Measurements from ENCODE around the gene CCDC88B.
A peak's percentile ranks its signal among the peaks of the same experiment; 100 is the strongest.

CCDC88B gene

DNA sequence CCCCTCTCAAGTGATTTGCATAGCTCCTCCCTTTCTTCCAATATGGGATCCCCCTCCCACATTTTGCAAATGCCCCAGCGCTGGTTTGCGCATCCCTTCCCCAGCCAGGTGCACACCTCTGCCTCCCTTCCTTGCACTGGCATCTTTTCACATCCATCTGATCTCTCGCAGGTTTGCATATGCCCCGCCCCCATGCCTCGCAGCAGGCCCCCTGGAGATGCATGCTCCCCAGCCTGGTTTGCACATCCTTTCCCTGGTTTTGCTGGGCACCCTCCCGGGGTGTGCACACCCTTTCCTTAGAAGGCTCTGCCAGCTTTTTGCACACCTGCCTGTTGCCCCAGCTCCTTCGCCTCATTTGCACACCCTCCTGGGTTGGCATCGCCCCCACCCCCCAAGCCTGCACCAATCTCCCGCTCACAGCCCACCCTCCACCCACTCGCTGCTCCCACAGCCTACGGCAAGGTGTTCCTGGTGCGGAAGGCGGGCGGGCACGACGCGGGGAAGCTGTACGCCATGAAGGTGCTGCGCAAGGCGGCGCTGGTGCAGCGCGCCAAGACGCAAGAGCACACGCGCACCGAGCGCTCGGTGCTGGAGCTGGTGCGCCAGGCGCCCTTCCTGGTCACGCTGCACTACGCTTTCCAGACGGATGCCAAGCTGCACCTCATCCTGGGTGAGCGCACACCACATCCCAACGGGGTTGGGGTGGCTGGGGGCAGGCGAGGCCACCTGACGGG lies 19.9 kb downstream of the CCDC88B start:
- DNase-seq (ENCODE audit: low spot score): no peak

DNA sequence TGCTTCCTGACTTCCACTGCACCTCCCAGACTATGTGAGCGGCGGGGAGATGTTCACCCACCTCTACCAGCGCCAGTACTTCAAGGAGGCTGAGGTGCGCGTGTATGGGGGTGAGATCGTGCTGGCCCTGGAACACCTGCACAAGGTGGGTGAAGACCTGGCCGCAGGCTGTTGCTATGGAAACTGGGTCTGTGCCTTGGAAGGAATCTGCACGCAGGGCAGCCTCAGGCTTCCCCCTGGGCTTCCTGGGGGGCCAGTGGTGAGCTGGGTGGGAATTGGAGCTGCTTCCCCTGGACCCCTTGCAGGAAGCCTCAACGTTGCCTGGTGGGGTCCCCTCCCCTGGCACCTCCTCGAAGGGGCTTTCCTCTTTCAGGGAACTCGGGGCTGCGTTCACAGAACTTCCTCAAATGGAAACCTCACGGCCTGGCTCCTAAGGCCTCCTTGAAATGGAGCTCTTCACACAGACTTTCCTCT lies 20.5 kb downstream of the CCDC88B start:
- no peak for DNase-seq (ENCODE audit: low spot score)

DNA sequence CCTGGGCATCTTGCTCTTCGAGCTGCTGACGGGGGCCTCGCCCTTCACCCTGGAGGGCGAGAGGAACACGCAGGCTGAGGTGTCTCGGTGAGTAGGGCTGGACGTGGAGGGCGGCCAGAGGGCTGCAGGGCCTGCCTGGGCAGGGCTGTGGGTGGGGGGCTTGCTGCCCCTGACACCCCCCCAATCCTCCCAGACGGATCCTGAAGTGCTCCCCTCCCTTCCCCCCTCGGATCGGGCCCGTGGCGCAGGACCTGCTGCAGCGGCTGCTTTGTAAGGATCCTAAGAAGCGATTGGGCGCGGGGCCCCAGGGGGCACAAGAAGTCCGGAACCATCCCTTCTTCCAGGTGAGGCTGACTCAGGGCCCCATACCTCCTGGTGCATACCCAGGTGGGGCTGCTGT lies 21.7 kb downstream of the CCDC88B start:
- DNase-seq (ENCODE audit: low spot score): no peak

DNA sequence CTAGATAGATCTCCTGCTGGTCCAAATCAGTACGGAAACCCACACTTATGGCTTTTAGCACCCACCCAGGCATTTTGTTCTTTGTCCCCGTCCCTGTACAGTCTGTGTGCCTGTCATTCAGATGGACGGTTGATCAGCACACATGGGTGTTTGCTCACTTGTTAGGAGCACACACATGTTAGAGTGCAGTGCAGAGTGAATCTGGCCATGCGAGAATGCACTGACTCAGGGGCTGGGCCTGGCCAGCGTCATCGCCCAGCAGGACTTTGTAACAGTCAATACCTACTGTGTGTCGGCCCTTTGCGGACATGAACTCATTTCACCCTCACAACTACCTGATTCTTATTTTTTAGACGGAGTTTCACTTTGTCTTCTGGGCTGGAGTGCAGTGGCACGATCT lies 22.3 kb downstream of the CCDC88B start:
- DNase-seq (ENCODE audit: low spot score): no peak

DNA sequence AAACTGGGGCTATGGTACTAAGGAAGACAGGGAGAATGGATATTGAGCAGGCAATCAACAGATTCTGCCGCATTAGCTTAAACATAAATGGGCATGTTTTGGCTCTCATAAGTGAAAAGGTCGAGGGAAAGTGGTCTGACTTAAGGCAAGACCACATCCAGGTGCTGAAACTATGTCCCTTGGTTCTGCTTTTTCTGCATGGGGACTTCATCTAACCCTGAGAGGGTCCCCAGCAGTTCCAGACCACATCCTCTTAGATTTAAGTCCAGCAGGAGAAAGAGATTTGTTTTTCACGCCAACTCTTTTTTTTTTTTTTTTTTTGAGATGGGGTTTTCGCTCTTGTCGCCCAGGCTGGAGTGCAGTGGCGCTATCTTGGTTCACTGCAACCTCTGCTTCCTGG lies 24.4 kb downstream of the CCDC88B start:
- DNase-seq (ENCODE audit: low spot score): no peak

DNA sequence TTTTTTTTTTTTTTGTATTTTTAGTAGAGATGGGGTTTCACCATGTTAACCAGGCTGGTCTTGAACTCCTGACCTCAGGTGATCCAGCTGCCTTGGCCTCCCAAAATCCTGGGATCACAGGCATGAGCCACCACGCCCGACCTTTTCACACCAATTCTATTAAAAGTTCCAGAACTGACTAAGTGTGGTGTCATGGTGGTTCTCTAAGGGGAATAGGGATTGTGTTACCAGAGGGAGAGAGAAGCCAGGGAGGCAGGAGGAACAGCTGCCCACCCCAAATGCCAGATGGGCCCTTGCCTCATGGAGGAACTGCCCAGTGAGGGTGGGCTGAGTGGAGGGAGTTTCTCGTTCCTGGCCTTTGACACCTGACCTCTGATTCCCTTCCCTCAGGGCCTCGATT lies 24.9 kb downstream of the CCDC88B start:
- DNase-seq (ENCODE audit: low spot score): no peak

DNA sequence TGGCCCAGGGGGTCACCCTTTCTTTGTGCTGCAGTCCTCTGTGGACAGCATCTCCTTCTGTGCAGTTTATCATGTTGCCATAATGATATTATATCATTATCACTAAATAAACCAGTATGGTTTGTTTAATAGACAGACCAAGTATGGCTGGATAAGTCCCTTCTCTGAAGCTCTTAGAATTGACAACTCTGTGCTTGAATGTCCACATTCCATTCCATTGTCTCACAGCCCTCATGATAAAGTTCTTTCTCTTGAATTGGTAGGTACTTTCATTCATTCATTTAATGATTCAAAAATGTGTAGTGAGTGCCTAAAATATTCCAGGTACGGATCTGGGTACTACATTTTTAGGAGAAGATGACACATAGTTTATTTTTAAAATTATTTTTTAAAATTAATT lies 26.7 kb downstream of the CCDC88B start:
- DNase-seq (ENCODE audit: low spot score): peak; percentile 34

DNA sequence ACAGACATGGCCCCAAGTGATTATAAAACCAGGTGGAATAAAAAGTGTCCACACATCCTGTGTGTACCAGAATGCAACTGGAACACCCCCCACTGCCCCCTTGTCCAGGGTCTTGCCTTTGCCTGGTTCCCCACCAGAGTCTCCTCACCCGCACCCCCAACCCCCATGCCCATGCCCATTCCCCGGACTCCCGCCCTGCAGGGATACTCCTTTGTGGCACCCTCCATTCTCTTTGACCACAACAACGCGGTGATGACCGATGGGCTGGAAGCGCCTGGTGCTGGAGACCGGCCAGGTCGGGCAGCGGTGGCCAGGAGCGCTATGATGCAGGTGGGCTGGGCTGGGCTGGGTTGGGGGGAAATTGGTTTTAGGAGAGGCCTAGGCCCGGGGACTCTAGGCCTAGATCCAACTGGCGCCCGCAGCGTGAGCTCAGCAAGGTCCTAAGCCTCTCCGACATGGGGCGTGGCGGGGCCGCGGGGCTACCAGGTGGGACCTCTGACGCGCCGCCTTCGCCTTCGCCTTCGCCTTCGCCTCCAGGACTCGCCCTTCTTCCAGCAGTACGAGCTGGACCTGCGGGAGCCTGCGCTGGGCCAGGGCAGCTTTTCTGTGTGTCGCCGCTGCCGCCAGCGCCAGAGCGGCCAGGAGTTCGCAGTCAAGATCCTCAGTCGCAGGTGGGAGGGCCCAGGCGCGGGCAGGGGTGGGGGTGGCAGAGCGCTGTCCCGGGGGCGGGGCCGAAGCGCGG lies 28.1 kb downstream of the CCDC88B start:
- no peak for DNase-seq (ENCODE audit: low spot score)

DNA sequence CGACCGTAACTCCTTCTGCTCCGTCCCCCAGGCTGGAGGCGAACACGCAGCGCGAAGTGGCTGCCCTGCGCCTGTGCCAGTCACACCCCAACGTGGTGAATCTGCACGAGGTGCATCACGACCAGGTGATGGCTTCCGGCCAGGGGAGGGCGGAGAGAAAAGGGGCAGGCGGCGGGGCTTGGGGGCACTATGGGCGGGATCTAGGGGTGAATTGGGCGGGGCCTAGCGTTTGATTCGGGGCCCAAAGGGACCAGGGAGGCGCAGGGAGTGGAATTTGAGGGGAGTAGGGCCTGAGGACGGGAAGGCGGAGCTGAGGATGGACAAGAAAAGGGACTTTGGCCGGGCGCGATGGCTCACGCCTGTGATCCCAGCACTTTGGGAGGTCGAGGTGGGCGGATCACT lies 28.7 kb downstream of the CCDC88B start:
- no peak for DNase-seq (ENCODE audit: low spot score)

DNA sequence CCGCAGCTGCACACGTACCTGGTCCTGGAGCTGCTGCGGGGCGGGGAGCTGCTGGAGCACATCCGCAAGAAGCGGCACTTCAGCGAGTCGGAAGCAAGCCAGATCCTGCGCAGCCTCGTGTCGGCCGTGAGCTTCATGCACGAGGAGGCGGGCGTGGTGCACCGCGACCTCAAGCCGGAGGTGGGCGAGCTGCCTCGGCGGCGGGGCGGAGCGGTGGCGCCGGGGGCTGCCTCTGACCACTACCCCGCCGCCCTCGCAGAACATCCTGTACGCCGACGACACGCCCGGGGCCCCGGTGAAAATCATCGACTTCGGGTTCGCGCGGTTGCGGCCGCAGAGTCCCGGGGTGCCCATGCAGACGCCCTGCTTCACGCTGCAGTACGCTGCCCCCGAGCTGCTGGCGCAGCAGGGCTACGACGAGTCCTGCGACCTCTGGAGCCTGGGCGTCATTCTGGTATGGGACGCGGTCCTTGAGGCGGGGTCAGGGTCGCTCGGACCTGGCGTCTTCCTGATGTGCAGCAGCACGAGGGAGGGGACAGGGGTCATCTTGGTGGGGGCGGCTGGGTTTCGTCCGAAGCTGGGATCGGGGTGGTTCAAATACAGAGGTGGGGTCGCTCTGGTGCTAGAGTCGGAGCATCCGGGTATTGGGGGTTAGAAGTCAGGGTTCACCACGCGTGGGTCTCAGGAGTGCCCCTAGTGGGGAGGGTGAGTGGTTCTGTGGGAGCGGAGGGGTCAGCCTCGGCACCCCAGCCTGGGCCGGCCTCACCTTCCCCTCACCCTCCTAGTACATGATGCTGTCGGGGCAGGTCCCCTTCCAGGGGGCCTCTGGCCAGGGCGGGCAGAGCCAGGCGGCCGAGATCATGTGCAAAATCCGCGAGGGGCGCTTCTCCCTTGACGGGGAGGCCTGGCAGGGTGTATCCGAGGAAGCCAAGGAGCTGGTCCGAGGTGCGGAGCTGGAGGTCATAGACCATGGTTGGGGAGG lies 29.7 kb downstream of the CCDC88B start:
- DNase-seq (ENCODE audit: low spot score): no peak

DNA sequence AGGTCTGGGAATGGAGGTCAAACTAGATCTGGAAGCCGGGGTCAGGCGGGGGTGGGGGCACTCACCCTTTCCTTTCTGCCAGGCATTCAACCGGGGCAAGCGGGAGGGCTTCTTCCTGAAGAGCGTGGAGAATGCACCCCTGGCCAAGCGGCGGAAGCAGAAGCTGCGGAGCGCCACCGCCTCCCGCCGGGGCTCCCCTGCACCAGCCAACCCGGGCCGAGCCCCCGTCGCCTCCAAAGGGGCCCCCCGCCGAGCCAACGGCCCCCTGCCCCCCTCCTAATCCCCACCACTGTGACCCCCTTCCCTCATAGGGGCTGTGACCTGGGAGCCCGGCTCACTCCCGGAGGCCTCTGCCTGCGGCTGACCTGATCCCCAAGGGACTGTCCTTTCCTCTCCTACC lies 31.2 kb downstream of the CCDC88B start:
- no peak for DNase-seq (ENCODE audit: low spot score)

DNA sequence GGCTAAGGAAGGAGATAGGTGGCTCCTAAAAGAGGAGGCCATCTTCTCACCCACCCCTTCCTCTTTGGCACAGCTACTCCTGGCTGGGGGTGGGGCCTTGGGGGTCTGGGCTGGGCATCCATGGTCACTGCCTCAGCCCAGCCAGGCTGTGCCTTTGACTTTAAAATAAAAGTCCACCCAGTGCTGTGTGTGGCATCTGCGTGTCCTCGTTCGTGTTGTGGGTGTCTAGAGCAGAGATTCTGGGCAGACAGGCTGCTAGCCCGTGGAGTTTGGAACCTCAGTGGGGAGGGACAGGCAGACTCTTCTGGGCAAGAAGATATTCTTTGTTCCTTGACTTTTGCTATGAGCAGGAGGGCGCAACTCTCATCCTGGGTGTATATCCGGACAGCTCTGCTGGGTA lies 32.0 kb downstream of the CCDC88B start:
- DNase-seq (ENCODE audit: low spot score): no peak

DNA sequence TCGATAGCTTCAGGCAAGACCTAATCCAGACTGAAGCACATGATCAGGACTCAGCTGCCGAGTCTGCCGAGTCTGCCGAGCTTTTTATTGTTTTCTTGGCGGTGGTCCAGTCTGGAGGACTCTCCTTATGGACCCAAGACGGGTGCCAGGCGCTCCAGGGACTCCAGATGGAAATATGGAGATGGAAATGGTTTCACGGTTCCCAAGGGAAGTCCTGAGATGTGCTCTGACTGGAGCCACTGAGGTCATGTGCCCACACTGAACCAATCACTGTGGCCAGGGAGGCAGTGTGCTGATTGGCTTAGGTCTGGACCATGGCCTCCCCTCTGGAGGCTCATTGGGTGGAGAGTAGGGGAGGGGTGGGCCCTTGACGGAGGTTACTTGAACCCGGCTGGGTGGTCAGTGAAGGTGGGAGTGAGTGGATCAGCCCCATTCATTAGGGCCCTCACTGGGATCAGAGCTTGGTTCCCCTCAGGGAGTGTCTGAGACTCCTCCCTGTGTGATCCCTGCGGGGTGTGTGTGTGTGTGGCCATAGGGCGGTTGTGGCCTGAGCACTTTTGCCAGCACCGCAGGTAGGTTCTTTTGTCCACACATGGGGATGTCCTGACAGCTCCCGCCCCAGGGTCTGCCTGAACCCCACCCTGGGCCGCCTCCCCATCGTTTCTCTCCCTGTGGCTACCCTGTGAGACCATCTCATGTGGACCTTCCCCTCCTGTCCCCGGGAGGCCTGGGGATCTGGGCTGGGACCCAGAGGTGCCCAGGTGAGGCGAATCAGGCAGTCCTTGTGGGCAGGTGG lies 33.0 kb downstream of the CCDC88B start:
- peak; percentile 34 for DNase-seq (ENCODE audit: low spot score)

DNA sequence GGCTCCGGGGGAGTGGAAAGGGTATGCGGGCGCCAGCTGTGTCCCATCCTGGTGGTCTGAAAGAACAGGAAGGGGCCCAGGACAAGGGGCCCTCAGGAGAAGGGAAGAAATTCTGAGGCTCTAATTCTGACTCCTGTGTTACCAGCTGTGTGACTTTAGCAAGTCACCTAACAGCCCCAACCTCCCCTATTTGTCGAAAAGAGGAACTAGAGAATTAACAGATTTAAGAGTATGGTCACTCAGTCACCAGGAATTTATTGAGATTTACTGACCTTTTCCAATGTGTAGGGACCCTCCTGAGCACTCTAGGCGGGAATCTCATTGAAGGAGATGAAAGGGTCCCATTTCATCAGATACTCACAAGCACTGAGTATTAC lies 33.6 kb downstream of the CCDC88B start:
- DNase-seq (ENCODE audit: low spot score): no peak

DNA sequence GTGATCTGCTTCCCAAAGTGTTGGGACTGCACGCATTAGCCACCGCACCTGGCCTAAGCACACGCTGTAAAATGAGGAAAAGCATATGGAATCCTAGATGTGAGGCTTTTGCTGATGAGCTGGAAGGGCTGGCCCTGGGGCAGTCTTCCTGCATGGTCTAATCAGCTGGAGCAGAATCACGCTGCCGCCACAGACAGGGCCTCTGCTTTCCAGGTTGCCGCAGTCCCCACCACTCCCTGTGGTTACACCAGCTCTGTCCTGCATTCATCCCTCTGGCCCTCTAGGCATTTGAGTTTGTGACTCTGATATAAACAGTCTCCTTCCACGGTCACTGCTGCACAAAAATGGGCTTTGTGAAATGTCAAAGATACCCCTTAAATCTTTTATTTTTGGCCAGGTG lies 36.1 kb downstream of the CCDC88B start:
- DNase-seq (ENCODE audit: low spot score): no peak

DNA sequence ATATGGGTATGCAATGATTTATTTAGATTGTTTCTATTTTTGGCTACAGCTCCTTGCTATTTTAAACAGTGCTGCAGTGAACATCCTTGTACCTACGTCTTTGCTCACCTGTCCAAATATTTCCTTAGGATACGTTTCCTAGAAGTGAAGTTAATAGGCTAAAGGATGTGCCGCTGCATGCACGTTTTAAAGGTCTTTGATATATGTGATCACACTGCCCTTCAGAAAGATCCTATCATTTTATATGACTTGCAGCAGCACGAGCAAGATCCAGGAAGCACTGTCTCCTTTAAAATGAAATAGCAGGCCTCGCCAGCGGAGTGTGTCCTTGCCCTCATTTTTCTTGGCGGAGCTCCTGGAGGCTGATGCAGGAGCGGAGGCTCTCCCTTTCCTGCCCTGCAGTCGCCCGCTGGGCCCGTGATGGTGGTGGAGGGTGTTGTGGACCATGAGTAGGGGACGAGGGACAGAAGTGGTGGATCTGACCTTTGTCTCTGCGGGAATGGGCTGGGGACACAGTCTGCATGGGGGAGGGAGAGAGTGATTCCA lies 38.4 kb downstream of the CCDC88B start:
- DNase-seq (ENCODE audit: low spot score): peak; percentile 32

DNA sequence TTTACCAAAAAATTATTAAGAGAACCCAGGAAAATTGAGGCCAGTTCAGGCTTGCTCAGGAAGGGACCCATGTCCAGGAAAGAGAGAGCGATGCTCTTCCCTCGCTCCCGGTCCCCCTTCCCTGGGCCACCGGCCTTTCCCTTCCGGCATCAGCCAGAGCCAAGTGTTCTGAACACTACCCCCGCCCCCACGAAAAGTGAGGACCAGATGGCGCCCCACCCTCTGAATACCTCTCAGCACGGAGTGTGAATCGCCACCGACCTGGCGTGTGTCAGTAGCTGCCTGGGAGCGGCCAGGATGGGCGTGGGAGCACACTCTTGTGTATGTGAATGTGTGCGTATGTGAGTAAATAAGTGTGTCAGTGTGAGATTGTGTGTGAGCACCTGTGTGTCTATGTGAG lies 39.2 kb downstream of the CCDC88B start:
- no peak for DNase-seq (ENCODE audit: low spot score)

DNA sequence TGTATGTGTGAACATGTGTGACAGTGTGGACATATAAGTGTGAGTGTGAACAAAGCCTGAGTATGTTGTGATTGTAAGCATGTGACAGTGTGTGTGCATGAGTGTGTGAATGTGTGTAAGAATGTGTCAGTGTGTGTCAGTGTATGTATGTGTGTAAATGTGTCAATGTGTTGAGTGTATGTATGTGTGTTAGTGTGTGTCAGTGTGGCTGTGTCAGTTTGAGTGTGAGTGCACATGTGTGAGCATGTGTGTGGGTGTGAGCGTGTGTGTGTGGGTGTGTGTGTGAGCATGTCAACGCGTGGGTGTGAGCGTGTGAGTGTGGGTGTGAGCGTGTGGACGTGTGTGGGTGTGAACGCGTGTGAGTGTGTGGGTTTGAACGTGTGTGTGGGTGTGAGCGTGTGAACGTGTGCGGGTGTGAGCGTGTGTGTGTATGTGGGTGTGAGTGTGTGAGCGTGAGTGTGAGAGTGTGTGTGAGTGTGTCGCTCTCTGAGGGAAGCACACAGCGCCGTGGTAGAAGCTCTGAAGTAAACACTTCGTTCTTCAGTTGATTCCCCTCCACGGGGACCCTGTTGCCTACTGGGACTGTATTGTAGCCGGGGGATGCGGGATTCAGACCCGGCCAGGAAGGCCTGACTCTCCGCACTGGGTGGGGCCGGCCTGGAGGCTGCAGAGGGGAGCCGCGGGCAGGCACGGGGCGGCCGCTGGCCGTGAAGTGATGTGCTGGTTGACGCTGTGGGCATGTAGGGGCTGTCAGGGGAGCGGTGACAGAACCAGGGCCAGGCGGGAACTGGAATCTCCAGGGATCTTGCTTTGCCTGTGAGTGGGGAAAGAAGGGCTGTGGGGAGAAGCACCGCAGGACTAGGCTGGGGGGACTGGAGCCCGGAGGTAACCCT lies 40.1 kb downstream of the CCDC88B start:
- no peak for DNase-seq (ENCODE audit: low spot score)

DNA sequence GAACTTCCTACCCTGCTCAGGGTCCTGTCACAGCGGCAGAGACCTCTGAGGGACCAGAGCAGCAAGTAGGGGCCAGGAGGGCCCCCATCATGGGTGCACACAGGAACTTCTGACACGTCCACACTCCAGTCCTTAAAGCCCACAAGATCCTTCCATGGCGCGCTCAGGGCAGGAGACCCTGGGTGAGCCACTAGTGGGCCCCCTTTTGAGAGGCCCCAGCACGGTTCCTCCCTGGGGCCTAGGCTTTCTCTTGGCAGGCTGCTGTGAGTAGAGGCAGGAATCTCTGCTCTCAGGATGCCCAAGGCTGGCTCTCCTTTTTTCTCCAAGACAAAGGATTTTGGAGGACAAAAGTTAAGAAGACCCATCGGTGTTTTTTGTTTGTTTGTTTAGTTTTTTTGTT lies 41.3 kb downstream of the CCDC88B start:
- DNase-seq (ENCODE audit: low spot score): no peak

DNA sequence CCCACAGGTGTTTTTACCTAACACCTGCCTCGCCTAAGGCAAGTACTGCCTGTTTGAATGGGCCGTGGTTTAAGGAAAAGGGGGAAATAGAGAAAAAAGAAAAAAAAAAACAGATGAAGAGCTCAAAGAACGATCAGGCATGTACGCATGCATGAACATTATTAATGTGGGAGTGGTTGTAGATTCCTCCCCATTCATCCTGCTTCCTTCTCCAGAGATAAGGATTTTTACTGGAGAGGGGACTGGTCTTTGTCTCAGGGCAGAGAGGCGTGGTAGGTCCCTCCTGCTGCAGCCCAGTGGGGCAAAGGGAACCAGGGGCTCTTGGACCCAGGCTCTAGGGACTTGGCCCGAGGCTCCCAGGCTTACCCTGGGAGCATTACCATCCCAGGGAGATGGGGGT lies 42.0 kb downstream of the CCDC88B start:
- DNase-seq (ENCODE audit: low spot score): no peak
